HEK293 (cell line): ENCODE measurements around the gene DRC7.

Experiments
- PRDM10 ChIP-seq: fragments of 450-650 bp; formaldehyde crosslinking; IDR thresholded peaks from 2 replicates; pipeline ENCODE4 v1.5.1; 2016; ENCODE audit warnings: missing biosample characterization, missing genetic modification characterization
- ZNF138 ChIP-seq: fragments of 450-650 bp; formaldehyde crosslinking; IDR thresholded peaks from 2 replicates; pipeline ENCODE4 v1.5.1; 2016; ENCODE audit warnings: missing biosample characterization, missing genetic modification characterization, borderline replicate concordance
- ZNF670 ChIP-seq: fragments of 450-650 bp; formaldehyde crosslinking; IDR thresholded peaks from 2 replicates; pipeline ENCODE4 v1.5.1; 2016; ENCODE audit warnings: missing biosample characterization, missing genetic modification characterization, low read depth
- ZNF768 ChIP-seq: fragments of 450-650 bp; formaldehyde crosslinking; IDR thresholded peaks from 2 replicates; pipeline ENCODE4 v1.5.1; 2018; ENCODE audit warnings: missing biosample characterization, mild to moderate bottlenecking, missing genetic modification characterization
- TF ChIP-seq, protein P1 (sequence below): fragments of 450-650 bp; formaldehyde crosslinking; IDR thresholded peaks from 2 replicates; pipeline ENCODE4 v1.5.1; 2016; ENCODE audit warnings: missing biosample characterization, missing genetic modification characterization
- TF ChIP-seq, protein P2 (sequence below): fragments of 450-650 bp; formaldehyde crosslinking; IDR thresholded peaks from 2 replicates; pipeline ENCODE4 v1.5.1; 2016; ENCODE audit warnings: missing biosample characterization, missing genetic modification characterization

DNA sequence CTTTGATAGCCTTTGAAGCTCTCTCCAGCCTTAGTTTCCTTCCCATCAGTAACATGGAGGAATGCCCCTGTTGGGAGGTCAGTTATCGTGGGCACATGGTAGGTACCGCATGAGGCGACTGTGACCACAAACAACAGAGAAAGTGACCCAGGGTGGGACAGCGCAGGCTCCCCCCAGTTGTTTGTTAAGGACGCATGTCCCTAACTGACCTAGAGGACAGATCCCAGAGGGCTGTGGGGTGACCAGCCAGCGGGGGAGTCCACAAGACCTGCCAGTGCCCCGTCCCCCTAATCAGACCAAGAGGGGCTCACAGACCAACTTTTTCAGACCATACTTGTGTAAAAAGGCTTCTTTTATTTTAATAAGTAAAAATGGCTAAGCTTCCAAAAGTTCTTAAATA lies 63.3 kb downstream of the DRC7 start:
- TF ChIP-seq ZNF670 (no peak), PRDM10 (tag by site-specific recombination) (no peak), ZNF138 (tag by site-specific recombination) (no peak), ZNF768 (tag by site-specific recombination) (no peak)
- TF ChIP-seq, protein P1, sequence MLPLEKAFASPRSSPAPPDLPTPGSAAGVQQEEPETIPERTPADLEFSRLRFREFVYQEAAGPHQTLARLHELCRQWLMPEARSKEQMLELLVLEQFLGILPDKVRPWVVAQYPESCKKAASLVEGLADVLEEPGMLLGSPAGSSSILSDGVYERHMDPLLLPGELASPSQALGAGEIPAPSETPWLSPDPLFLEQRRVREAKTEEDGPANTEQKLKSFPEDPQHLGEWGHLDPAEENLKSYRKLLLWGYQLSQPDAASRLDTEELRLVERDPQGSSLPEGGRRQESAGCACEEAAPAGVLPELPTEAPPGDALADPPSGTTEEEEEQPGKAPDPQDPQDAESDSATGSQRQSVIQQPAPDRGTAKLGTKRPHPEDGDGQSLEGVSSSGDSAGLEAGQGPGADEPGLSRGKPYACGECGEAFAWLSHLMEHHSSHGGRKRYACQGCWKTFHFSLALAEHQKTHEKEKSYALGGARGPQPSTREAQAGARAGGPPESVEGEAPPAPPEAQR = no peak
- TF ChIP-seq, protein P2, sequence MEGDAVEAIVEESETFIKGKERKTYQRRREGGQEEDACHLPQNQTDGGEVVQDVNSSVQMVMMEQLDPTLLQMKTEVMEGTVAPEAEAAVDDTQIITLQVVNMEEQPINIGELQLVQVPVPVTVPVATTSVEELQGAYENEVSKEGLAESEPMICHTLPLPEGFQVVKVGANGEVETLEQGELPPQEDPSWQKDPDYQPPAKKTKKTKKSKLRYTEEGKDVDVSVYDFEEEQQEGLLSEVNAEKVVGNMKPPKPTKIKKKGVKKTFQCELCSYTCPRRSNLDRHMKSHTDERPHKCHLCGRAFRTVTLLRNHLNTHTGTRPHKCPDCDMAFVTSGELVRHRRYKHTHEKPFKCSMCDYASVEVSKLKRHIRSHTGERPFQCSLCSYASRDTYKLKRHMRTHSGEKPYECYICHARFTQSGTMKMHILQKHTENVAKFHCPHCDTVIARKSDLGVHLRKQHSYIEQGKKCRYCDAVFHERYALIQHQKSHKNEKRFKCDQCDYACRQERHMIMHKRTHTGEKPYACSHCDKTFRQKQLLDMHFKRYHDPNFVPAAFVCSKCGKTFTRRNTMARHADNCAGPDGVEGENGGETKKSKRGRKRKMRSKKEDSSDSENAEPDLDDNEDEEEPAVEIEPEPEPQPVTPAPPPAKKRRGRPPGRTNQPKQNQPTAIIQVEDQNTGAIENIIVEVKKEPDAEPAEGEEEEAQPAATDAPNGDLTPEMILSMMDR (tag by site-specific recombination) = no peak
